Esophagus squamous epithelium (tissue), 4 donors: ENCODE data around the gene DENND4B.

Experiments used
- CTCF ChIP-seq, 6 experiments: fragments of 450-650 bp in 4 of 6; fragments of 200-600 bp in 2 of 6; sonication (generic) in 2 of 6; IDR thresholded peaks; one replicate each; pipeline ENCODE4 v1.5.1; 2016 to 2019; ENCODE audit warnings: antibody characterized with exemption in 6 of 6, mild to moderate bottlenecking in 4 of 6, moderate library complexity in 4 of 6
- POLR2A ChIP-seq, 4 donors: fragments of 450-650 bp; IDR thresholded peaks; one replicate each; pipeline ENCODE4 v1.6.1; 2017; ENCODE audit warnings: antibody characterized with exemption in 4 of 4, mild to moderate bottlenecking in 4 of 4, moderate library complexity in 3 of 4

- TF ChIP-seq CTCF (IDR thresholded peaks at IDR 0.05): peak in 2 of 6 experiments; percentile 9 to 12
- no peak for TF ChIP-seq POLR2A (IDR thresholded peaks at IDR 0.05)
Observed at GRCh38 chr1:153919876-153920852, 26.4 kb downstream of the DENND4B start.
